ENCODE data around the gene ABHD4. TPM values are rescaled to one million over a fixed set of nuclear protein-coding genes. Genes with fewer than 3 reads are reported as not detected.

The ABHD4 gene
- 43.1 to 50.2 TPM (median 48.7 TPM) in 5 replicates for total RNA-seq (2022; extraction: Qiagen RNA extraction)

GRCh38 chr14:22598099-22598895, at the start of gene ABHD4:
TSS of gene ABHD4 (plus strand) at chr14:22598300. CDS start at chr14:22598307, 7 bp downstream.

GRCh38 chr14:22589096-22589839, 8.8 kb upstream of the ABHD4 start, which contains the start of gene DAD1:
TSS of gene DAD1 (minus strand) at chr14:22589224. CDS start at chr14:22589157, 67 bp downstream.

GRCh38 chr14:22644305-22644635, 46.2 kb downstream of the ABHD4 start, which contains the start of gene OR6J1:
TSS of gene OR6J1 (minus strand) at chr14:22644352. CDS start at chr14:22634811, 9,541 bp downstream.

Other genes starting within 250 kb of the ABHD4 start
- gene DAD1, start 9.1 kb upstream of the ABHD4 start, total RNA-seq (2022; extraction: Qiagen RNA extraction), result 341 to 368 TPM (median 352 TPM) in 5 replicates
- gene OR6J1, start 46.1 kb downstream of the ABHD4 start, total RNA-seq (2022; extraction: Qiagen RNA extraction), result not detected in 5 replicates
- gene OXA1L, start 168.4 kb downstream of the ABHD4 start, total RNA-seq (2022; extraction: Qiagen RNA extraction), result 142 to 163 TPM (median 159 TPM) in 5 replicates
- 18.9 to 31.0 TPM (median 23.9 TPM) in 5 replicates for gene SLC7A7, start 217.1 kb downstream of the ABHD4 start, total RNA-seq (2022; extraction: Qiagen RNA extraction)
- 128 to 227 TPM (median 194 TPM) in 5 replicates for gene MRPL52, start 231.6 kb downstream of the ABHD4 start, total RNA-seq (2022; extraction: Qiagen RNA extraction)
- 0.44 to 0.74 TPM (median 0.55 TPM) in 5 replicates for gene MMP14, start 238.3 kb downstream of the ABHD4 start, total RNA-seq (2022; extraction: Qiagen RNA extraction)